Measurements from ENCODE around the gene FN3KRP. TPM values are rescaled to one million over a fixed set of nuclear protein-coding genes. Genes with fewer than 3 reads are reported as not detected.

The FN3KRP gene
- total RNA-seq, 1 donor, result 7.2 TPM

DNA sequence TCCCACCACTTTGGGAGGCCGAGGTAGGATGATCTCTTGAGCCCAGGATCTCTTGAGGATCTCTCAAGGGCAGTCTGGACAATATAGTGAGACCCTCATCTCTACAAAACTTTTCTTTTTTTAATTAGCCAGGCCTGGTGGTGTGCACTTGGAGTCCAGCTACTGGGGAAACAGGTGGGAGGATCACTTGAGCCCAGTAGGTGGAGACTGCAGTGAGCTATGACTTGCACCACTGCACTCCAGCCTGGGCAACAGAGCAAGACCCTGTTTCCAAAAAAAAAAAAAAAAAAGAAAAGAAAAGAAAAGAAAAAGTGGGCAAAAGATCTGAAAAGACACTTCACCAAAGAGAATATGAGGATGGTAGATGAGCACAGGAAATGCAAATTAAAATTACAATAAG is 33.0 kb upstream of the FN3KRP start:
- peaks cover 11% of the 10 kb centered on the region for H3K9me3 ChIP-seq (ENCODE audit: low read depth, low read length)
- no peak overlapping the region for H3K4me3 ChIP-seq (ENCODE audit: low read length)
- H3K27me3 ChIP-seq (ENCODE audit: insufficient read depth, low read length), result no peaks in the 10 kb centered on the region
- no peaks in the 10 kb centered on the region for H3K4me1 ChIP-seq (ENCODE audit: insufficient read depth, low read length)

DNA sequence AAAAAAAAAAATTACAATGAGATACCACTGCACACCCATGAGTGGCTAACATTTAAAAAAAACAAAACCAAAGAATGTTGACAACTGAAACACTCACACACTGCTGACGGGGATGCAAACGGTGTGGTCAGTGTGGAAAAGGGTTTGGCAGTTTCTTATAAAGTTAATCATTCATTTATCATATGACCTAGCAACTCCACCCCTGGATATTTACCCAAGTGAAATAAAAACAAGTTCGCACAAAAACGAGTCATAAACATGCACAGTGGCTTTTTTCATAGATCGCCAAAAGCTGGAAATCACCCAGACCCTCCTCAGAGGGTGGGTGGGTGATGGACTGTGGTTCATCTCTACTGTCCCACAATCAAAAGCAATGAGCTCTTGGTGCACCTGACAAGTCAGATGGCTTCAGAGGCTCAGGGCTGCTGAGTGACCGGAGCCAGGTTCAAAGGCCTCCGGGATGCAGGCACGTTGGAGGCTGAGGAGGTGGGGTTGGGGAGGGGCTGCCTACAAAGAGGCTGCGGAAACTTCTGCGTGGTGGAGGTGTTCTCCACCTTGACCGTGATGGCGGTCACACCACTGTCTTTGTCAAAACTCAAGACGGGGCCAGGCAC is 32.2 kb upstream of the FN3KRP start:
- H3K4me3 ChIP-seq (ENCODE audit: low read length), result no peak overlapping the region
- H3K27me3 ChIP-seq (ENCODE audit: insufficient read depth, low read length), result no peaks in the 10 kb centered on the region
- no peaks in the 10 kb centered on the region for H3K4me1 ChIP-seq (ENCODE audit: insufficient read depth, low read length)
- H3K9me3 ChIP-seq (ENCODE audit: low read depth, low read length), result peaks cover 11% of the 10 kb centered on the region

DNA sequence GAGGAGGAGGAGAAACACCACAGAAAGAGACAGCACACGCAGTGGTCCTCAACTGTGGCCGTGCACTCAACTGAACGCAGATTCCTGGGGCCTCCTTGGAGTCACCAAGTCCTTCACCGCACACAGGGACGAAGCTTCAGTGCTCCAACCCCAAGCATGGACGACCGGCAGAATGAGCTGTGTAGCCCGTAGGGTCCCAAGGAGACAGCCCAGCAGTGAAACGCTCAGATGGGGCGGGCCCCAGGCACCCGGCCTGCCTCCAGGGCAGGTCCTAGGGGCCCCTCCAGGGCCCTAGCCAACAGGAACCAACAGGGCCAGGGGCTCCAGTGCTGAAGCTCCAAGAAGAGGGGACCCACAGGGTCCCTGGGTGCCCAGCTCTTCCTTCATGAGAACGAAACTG is 31.2 kb upstream of the FN3KRP start:
- Histone ChIP-seq H3K4me3 (ENCODE audit: low read length) (no peak overlapping the region), H3K9me3 (ENCODE audit: low read depth, low read length) (peaks cover 11% of the 10 kb centered on the region), H3K27me3 (ENCODE audit: insufficient read depth, low read length) (no peaks in the 10 kb centered on the region), H3K4me1 (ENCODE audit: insufficient read depth, low read length) (no peaks in the 10 kb centered on the region)

DNA sequence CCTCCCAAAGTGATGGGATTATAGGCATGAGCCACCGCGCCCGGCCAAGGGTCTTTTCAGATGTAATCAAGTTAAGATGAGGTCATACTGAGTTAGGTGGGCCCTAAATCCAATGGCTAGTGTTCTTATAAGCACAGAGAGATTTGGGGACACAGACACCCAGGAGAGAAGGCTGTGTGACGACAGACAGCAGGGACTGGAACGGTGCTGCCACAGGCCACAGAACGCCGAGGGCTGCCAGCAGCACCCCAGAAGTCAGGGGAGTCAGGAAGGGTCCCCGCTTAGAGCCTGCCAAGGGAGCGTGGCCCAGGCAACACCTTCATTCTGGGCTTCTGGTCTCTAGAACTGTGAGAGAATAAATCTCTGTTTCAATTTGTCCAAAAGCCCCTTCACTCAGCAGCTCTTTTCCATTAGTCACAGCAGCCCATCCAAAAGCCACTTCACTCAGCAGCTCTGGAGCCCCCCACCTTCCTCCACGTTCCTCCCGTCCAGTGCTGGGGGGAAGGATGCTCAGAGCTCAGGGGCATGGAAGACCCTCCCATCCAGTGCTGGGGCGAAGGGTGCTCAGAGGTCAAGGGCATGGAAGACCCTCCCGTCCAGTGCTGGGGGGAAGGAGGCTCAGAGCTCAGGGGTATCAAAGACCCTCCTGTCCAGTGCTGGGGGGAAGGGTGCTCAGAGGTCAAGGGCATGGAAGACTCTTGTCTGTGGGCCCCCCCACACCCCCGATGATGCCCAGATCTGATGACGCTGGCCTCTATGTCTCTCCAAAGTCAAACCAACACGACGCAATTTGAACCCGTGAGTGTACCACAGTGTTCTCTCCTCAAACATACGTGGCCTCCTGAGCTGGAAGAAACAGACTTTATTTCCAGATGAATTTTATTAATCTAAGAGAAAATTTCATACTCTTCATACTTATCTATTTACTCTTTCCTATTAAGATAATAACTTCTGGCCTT is 29.9 kb upstream of the FN3KRP start:
- no peaks in the 10 kb centered on the region for H3K4me1 ChIP-seq (ENCODE audit: insufficient read depth, low read length)
- no peak overlapping the region for H3K4me3 ChIP-seq (ENCODE audit: low read length)
- peaks cover 5% of the 10 kb centered on the region for H3K9me3 ChIP-seq (ENCODE audit: low read depth, low read length)
- H3K27me3 ChIP-seq (ENCODE audit: insufficient read depth, low read length), result no peaks in the 10 kb centered on the region

DNA sequence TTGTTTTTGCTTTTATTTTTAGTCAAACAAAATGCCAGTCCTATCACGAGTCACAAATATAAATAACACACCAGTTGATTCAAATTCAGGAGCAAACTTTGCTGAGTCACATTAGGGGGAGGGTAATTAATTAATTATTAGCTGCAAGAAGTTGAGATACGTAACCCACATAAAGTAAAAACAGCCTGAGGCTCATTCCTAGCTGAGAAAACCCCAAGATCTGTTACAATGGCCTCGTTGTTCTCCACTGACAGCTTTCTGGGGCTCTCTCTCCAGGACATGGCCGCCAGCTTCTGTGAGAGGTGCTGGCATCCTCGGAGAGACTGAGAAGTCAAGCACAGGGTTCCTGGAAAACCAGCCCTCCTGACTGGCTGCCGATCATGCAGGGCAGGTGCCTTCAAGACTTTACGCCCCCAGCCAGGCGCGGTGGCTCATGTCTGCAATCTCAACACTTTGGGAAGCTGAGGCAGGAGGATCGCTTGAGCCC is 29.1 kb upstream of the FN3KRP start:
- Histone ChIP-seq H3K27me3 (ENCODE audit: insufficient read depth, low read length) (no peaks in the 10 kb centered on the region), H3K9me3 (ENCODE audit: low read depth, low read length) (no peaks in the 10 kb centered on the region), H3K4me1 (ENCODE audit: insufficient read depth, low read length) (no peaks in the 10 kb centered on the region), H3K4me3 (ENCODE audit: low read length) (no peak overlapping the region)

DNA sequence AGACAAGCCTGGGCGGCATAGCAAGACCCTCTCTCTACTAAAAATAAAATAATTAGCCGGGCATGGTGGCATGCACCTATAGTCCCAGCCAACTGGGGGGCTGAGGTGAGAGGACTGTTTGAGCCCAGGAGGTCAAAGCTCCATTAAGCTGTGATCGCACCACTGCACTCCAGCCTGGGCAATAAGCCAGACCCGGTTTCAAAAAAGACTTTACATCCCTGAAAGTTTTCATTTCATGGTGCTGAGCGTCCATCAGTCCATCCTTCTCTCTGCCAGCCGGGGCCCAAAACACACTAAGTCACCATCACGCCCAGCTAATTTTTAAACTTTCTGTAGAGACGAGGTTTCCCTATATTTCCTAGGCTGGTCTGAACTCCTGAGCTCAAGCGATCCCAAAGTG is 28.6 kb upstream of the FN3KRP start:
- Histone ChIP-seq H3K27me3 (ENCODE audit: insufficient read depth, low read length) (no peaks in the 10 kb centered on the region), H3K9me3 (ENCODE audit: low read depth, low read length) (no peaks in the 10 kb centered on the region), H3K4me1 (ENCODE audit: insufficient read depth, low read length) (no peaks in the 10 kb centered on the region), H3K4me3 (ENCODE audit: low read length) (no peak overlapping the region)

DNA sequence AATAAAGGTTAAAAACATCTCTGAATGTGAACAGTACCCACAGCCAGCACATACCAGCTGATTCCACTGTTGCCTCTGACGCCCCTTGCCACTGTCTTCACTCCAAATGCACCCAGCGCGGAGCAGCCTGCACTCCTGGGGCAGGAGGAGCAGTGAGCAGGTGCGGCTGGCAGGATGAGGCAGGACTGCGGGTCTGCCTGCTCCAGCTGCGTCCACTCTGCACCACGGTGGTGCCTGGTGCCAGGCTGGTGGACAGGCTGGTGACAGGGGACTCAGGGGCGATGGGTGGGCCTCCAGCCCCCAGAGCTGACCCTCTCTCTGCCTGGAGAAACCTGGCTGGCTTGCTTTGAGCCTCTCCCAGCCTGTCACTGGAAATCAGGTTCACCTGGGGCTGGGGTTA is 27.4 kb upstream of the FN3KRP start:
- Histone ChIP-seq H3K4me1 (ENCODE audit: insufficient read depth, low read length) (no peaks in the 10 kb centered on the region), H3K4me3 (ENCODE audit: low read length) (no peak overlapping the region), H3K9me3 (ENCODE audit: low read depth, low read length) (no peaks in the 10 kb centered on the region), H3K27me3 (ENCODE audit: insufficient read depth, low read length) (no peaks in the 10 kb centered on the region)

DNA sequence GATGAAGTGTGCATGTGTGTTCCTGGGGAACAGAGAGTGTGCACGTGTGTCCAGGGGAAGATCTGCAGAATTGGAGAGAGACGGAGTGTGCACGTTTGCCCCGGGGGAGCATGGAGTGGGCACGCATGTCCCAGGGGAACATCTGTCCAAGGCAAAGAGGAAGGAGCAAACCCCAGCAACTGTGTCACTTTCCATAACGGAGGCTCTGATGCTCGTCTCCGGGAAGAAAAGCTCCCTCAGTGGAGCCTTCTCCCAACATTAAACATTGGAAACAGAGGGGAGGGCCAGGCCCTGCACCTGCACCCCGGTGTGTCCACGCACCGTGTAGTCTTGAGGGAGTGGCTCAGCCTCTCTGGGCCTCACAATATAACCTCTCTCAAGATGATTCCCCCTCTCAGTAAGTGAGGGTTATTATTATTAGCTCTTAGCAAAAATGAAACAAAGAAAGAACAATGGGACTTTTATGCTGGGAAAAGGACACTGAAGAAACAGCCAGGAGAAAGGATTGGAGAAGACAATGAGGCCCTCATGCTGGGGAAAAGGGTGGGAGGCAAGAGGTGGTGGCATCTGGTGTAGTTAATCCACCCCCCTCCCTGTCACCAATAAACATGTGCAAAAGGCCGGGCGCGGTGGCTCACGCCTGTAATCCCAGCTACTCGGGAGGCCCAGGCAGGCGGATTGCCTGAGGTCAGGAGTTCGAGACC is 25.6 kb upstream of the FN3KRP start:
- no peak overlapping the region for H3K4me3 ChIP-seq (ENCODE audit: low read length)
- no peaks in the 10 kb centered on the region for H3K27me3 ChIP-seq (ENCODE audit: insufficient read depth, low read length)
- no peaks in the 10 kb centered on the region for H3K4me1 ChIP-seq (ENCODE audit: insufficient read depth, low read length)
- H3K9me3 ChIP-seq (ENCODE audit: low read depth, low read length), result no peaks in the 10 kb centered on the region

DNA sequence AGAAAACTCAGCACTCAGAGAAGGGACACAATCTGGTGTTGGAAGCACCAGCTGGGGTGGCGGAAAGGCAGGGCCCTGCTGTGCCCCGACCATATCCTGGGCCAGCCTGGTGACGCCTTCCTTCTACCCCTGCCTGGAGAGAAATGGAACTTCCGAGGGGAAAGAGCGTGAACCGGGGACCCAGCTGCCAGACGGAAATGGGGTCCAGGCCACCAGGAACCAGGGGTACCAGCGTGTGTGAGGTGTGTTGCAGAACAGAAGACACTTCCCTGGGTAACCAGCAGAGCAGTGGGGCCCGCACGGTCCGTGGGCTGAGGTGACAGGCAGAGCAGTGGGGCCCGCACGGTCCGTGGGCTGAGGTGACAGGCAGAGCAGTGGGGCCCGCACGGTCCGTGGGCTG is 24.8 kb upstream of the FN3KRP start:
- no peak overlapping the region for H3K4me3 ChIP-seq (ENCODE audit: low read length)
- no peaks in the 10 kb centered on the region for H3K27me3 ChIP-seq (ENCODE audit: insufficient read depth, low read length)
- no peaks in the 10 kb centered on the region for H3K4me1 ChIP-seq (ENCODE audit: insufficient read depth, low read length)
- H3K9me3 ChIP-seq (ENCODE audit: low read depth, low read length), result no peaks in the 10 kb centered on the region

DNA sequence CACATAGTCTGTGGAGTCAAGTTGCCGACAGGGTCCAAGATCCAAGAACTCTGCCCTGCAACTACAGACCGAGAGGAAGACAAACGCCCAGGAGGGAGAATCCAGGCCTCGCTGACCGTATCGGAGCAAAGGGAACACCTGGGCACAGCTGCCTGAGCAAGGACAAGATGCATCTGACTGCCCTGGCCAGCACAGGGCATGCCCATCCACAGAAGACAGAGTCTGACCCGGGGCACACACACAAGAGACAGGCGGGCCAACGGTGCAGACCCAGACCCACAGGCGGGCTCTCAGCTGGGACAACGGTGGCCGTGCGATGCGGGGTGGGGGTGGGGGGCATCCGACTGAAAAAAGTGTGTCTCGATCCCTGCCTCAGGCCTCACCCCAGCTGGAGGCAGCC is 24.2 kb upstream of the FN3KRP start:
- no peak overlapping the region for H3K4me3 ChIP-seq (ENCODE audit: low read length)

DNA sequence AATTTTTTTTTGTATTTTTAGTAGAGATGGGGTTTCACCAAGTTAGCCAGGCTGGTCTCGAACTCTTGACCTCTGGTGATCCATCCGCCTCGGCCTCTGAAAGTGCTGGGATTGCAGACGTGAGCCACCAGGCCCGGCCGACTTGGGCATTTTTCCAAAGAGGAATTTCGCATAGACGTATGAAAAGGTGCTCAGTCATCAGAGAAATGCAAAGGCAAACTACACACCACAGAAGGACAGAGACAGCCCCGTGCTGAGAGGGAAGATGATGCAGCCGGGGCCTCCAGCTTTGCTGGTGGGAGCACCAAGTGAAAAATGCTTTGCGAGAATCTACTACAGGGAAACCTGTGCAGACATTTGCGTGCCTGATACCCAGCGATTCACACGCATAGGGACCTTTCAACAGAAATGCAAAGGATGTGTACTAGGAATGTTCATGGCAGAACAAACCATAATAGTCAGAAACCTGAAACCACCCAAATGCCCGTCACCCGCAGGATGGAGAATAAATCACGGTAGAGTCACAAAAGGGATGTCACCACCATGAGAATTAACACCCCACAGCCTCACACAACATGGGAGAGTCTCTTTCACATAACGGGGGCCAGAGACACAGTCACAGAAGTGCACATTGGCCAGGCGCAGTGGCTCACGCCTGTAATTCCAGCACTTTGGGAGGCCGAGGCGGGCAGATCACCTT is 23.2 kb upstream of the FN3KRP start:
- Histone ChIP-seq H3K4me3 (ENCODE audit: low read length) (no peak overlapping the region), H3K9me3 (ENCODE audit: low read depth, low read length) (no peaks in the 10 kb centered on the region), H3K4me1 (ENCODE audit: insufficient read depth, low read length) (peaks cover 11% of the 10 kb centered on the region), H3K27me3 (ENCODE audit: insufficient read depth, low read length) (peaks cover 5% of the 10 kb centered on the region)

More for the DNA sequence above, 24.2 kb upstream of the FN3KRP start:
- Histone ChIP-seq H3K9me3 (ENCODE audit: low read depth, low read length) (no peaks in the 10 kb centered on the region), H3K4me1 (ENCODE audit: insufficient read depth, low read length) (peaks cover 3% of the 10 kb centered on the region), H3K27me3 (ENCODE audit: insufficient read depth, low read length) (peaks cover 3% of the 10 kb centered on the region)

DNA sequence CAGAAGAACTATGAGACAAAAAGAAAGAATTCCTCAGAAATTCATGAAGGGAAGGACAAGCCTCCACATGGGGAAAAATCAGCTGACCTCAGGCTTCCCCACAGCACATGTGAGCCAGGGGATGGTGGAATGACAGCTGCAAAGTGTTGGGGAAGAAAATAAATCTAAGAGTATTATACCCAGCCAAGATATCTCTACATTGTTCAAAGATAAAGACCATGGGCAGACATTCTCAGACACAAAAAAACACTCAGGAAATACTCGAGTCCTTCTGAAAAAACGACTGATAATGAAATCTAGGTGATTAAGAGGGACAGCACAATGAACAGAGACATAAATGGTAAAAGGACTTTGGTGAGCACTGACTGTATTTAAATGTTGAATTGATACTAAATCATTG is 21.9 kb upstream of the FN3KRP start:
- Histone ChIP-seq H3K4me3 (ENCODE audit: low read length) (no peak overlapping the region), H3K9me3 (ENCODE audit: low read depth, low read length) (no peaks in the 10 kb centered on the region), H3K4me1 (ENCODE audit: insufficient read depth, low read length) (peaks cover 16% of the 10 kb centered on the region), H3K27me3 (ENCODE audit: insufficient read depth, low read length) (peaks cover 5% of the 10 kb centered on the region)

DNA sequence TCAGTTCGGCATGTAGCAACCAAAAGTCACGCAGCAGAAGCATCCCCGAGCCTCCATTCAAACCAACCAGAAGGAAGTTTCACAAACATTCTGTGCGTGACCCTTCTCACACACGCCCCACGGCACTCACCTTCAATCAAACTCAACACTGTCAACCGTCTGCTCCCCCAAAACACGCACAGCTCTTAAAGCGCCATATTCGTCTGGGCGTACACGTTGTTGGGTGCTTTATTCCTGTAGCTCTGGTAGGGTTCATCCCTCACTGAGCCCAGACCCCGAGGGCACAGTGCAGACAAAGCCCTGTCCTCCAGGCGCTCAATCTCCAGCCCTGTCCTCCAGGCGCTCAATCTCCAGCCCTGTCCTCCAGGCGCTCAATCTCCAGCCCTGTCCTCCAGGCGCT is 20.2 kb upstream of the FN3KRP start:
- peaks cover 5% of the 10 kb centered on the region for H3K27me3 ChIP-seq (ENCODE audit: insufficient read depth, low read length)
- peaks cover 16% of the 10 kb centered on the region for H3K4me1 ChIP-seq (ENCODE audit: insufficient read depth, low read length)
- no peak overlapping the region for H3K4me3 ChIP-seq (ENCODE audit: low read length)
- H3K9me3 ChIP-seq (ENCODE audit: low read depth, low read length), result no peaks in the 10 kb centered on the region

DNA sequence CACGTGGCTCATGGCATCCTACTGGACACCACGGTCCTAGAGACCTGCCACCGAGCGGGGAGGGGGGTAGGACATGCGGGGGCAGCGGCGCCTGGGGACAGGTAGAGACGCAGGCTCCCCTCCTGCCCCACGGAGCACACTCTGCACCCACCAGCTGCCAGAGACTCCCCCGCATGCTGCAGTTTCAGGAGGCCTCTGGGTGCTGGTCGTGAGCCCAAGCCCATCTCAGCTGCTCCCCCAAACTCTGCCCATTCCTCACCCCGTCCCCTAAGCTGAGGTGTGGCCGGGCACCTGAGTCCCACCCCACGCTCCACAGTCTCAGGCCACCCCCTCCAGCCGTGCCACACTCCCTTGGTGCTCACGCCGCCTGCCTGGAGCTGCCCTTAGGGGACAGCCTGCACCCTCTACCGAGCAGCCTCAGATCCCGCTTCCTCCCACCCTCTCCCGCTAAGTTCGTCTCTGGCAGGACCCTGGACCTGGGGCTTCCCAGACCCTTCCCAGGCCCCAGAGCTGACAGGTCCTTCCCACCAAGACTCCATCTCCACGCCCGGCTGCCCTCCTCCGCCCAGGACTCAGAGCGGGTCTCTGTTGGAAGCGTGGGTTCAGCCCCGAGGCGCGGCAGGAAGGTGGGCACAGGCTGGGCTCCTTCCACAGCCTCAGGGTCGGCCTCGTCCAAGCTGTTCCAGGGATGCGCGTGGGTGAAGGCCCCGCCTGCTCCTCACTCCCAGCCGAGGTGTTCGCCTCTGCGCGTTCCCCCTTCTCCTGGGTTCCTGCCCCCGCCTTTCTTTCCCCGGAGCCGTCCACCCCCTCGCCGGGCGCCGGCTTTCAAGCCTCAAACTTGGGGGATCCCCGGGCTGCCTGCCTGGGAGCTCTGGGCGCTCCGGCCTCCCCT is 19.3 kb upstream of the FN3KRP start:
- H3K27me3 ChIP-seq (ENCODE audit: insufficient read depth, low read length), result peaks cover 5% of the 10 kb centered on the region
- H3K9me3 ChIP-seq (ENCODE audit: low read depth, low read length), result no peaks in the 10 kb centered on the region
- no peak overlapping the region for H3K4me3 ChIP-seq (ENCODE audit: low read length)
- peaks cover 16% of the 10 kb centered on the region for H3K4me1 ChIP-seq (ENCODE audit: insufficient read depth, low read length)
